HepG2 (cell line): ENCODE measurements around the gene BTBD6. TPM values are rescaled to one million over a fixed set of nuclear protein-coding genes. Genes with fewer than 3 reads are reported as not detected.

Source experiments
- ATAC-seq: fragments of 200-7000 bp; cut with Tn5 transposase; 3 replicates; pipeline ENCODE4 v1.9.1; 2020; ENCODE audit warnings: mild to moderate bottlenecking, moderate library complexity
- BruUV-seq: library from RNA; stranded (reverse); fragments of 400-500 nt; replicated peaks from 2 replicates; lab custom pipeline; 2021; lab: Mats Ljungman, UMichigan
- CTCF ChIA-PET: fragments of 300-600 bp; formaldehyde crosslinking; extraction: SDS; loops from one replicate; lab custom pipeline; 2021; ENCODE audit warnings: low total read pairs, inconsistent platforms, low intra/inter-chr PET ratio; lab: Yijun Ruan, JAX
- POLR2A ChIA-PET: fragments of 350-600 bp; sonication (Branson Sonifier 250); formaldehyde crosslinking; loops from one replicate; lab custom pipeline; 2020; ENCODE audit warnings: antibody characterized with exemption, inconsistent platforms; lab: Yijun Ruan, JAX
- DNase-seq: peaks from one replicate; pipeline ENCODE4 v3.0.0-alpha.2; 2015; ENCODE audit warnings: low spot score
- FAIRE-seq: peaks from 3 replicates; lab custom pipeline; 2011; peaks lifted over from hg19 to GRCh38; lab: Jason Lieb, UNC
- H2AFZ ChIP-seq: one replicate; pipeline ENCODE4 v1.6.1; 2011; ENCODE audit warnings: low read length, inconsistent platforms
- H3K27ac ChIP-seq: fragments of 300-600 bp; 3 replicates; pipeline ENCODE4 v1.8.0; 2011; ENCODE audit warnings: mixed run types, mild to moderate bottlenecking, mixed read lengths, low read length, inconsistent platforms; ENCODE audit not compliant: insufficient read depth; ENCODE audit errors: extremely low read length
- H3K27me3 ChIP-seq, 2 experiments: fragments of 200-600 bp in 1 of 2; 2 replicates in 1 of 2; 3 replicates in 1 of 2; pipeline versions ENCODE4 v1.6.0 to v1.8.0; 2011; ENCODE audit warnings: low read length in 2 of 2, mild to moderate bottlenecking in 2 of 2, moderate library complexity in 2 of 2, inconsistent platforms in 1 of 2; ENCODE audit not compliant: insufficient read depth in 2 of 2, control insufficient read depth in 1 of 2
- H3K36me3 ChIP-seq, 2 experiments: fragments of 200-600 bp in 1 of 2; replicated peaks in 1 of 2; 2 replicates in 1 of 2; 3 replicates in 1 of 2; pipeline versions ENCODE4 v1.5.1 to v1.8.0; 2011; ENCODE audit warnings: low read length in 2 of 2, inconsistent platforms in 1 of 2; ENCODE audit not compliant: insufficient read depth in 2 of 2, control insufficient read depth in 1 of 2
- H3K4me1 ChIP-seq: 2 replicates; pipeline ENCODE4 v1.5.1; 2012; ENCODE audit warnings: low read length, inconsistent platforms; ENCODE audit not compliant: insufficient read depth
- H3K4me2 ChIP-seq: 2 replicates; pipeline ENCODE4 v1.6.0; 2011; ENCODE audit warnings: low read depth, low read length, inconsistent platforms
- H3K4me3 ChIP-seq, 3 experiments: fragments of 200-600 bp in 1 of 3; sonication (generic), shearing (Covaris generic) in 1 of 3; replicated peaks in 1 of 3; 2 replicates each; pipeline ENCODE4 v1.5.1; 2011 to 2016; ENCODE audit warnings: low read length in 3 of 3, inconsistent platforms in 2 of 3, low read depth in 2 of 3, mild to moderate bottlenecking in 2 of 3, control low read depth in 1 of 3, mixed read lengths in 1 of 3; ENCODE audit not compliant: insufficient read depth in 1 of 3
- H3K79me2 ChIP-seq: one replicate; pipeline ENCODE4 v1.6.1; 2011; ENCODE audit warnings: low read length, inconsistent platforms; ENCODE audit not compliant: insufficient read depth
- H3K9ac ChIP-seq: 2 replicates; pipeline ENCODE4 v1.6.0; 2011; ENCODE audit warnings: mild to moderate bottlenecking, low read depth, low read length, inconsistent platforms; ENCODE audit not compliant: insufficient read depth
- H3K9me3 ChIP-seq: 2 replicates; pipeline ENCODE4 v1.5.1; 2012; ENCODE audit warnings: mild to moderate bottlenecking, low read length
- H4K20me1 ChIP-seq: 2 replicates; pipeline ENCODE4 v1.6.0; 2011; ENCODE audit warnings: inconsistent platforms, mild to moderate bottlenecking, low read length, moderate library complexity; ENCODE audit not compliant: insufficient read depth
- DNMT1 ChIP-seq: sonication (generic); formaldehyde crosslinking; IDR thresholded peaks from 2 replicates; pipeline ENCODE4 v1.5.1; 2020; ENCODE audit warnings: mild to moderate bottlenecking, missing genetic modification reagents
- FOXP1 ChIP-seq, 2 experiments: fragments of 450-650 bp in 1 of 2; IDR thresholded peaks; 2 replicates each; pipeline ENCODE4 v1.6.1; 2017 to 2018; ENCODE audit warnings: antibody characterized with exemption in 1 of 2
- HNRNPH1 ChIP-seq: fragments of 200-400 bp; formaldehyde crosslinking; optimal IDR thresholded peaks from 2 replicates; pipeline ENCODE3; 2017; ENCODE audit warnings: mild to moderate bottlenecking, low read depth, low read length
- HNRNPUL1 ChIP-seq: fragments of 200-400 bp; formaldehyde crosslinking; IDR thresholded peaks from 2 replicates; pipeline ENCODE4 v1.6.1; 2017; ENCODE audit warnings: low read depth, mild to moderate bottlenecking, low read length, moderate library complexity
- IKZF4 ChIP-seq: sonication (generic); formaldehyde crosslinking; IDR thresholded peaks from 2 replicates; pipeline ENCODE4 v1.5.1; 2020; ENCODE audit warnings: borderline replicate concordance, mild to moderate bottlenecking, low read depth, missing genetic modification reagents; ENCODE audit errors: not compliant biosample characterization
- NFIB ChIP-seq: sonication (generic); formaldehyde crosslinking; IDR thresholded peaks from 2 replicates; pipeline ENCODE4 v1.9.0; 2021; ENCODE audit warnings: missing genetic modification reagents, mild to moderate bottlenecking, borderline replicate concordance
- NR3C1 ChIP-seq: sonication (generic); formaldehyde crosslinking; IDR thresholded peaks from 2 replicates; pipeline ENCODE4 v1.4.0; 2020; ENCODE audit warnings: missing genetic modification reagents
- PCBP1 ChIP-seq: fragments of 200-400 bp; formaldehyde crosslinking; IDR thresholded peaks from 2 replicates; pipeline ENCODE4 v1.6.1; 2017; ENCODE audit warnings: mild to moderate bottlenecking, low read depth, low read length, borderline replicate concordance
- ZFX ChIP-seq: sonication (generic); formaldehyde crosslinking; IDR thresholded peaks from 2 replicates; pipeline ENCODE4 v1.4.0; 2020; ENCODE audit warnings: mild to moderate bottlenecking, low read depth, missing genetic modification reagents, moderate library complexity
- ZNF207 ChIP-seq: fragments of 450-650 bp; IDR thresholded peaks from 2 replicates; pipeline ENCODE4 v1.6.1; 2016; ENCODE audit warnings: antibody characterized with exemption, borderline replicate concordance
- ZNF709 ChIP-seq: sonication (generic); formaldehyde crosslinking; IDR thresholded peaks from 2 replicates; pipeline ENCODE4 v1.5.0; 2020; ENCODE audit warnings: mild to moderate bottlenecking, missing genetic modification reagents
- WGBS: methylation state at CpG from one replicate; pipeline ENCODE4 v1.1.6; 2017; ENCODE audit warnings: low lambda C conversion rate; 5-methylcytosine and 5-hydroxymethylcytosine counted together
- in situ Hi-C: cut with HindIII; loops from 2 replicates; pipeline ENCODE4 v1.10.0; 2017; ENCODE audit warnings: low pct_unique_long_range_greater_than_20kb; ENCODE audit not compliant: extremely low pct_ligation_motif_present
- intact Hi-C: fragments of 100-400 bp; cut with micrococcal nuclease; formaldehyde crosslinking; loops from one replicate; pipeline ENCODE4 v1.10.0; 2022; ENCODE audit not compliant: unreplicated experiment
- polyA plus RNA-seq, 8 experiments: library from polyadenylated mRNA; depleted of rRNA in 3 of 8; stranded (reverse) in 7 of 8; unstranded in 1 of 8; fragments of >200 nt; fragmentation: Illumina TruSeq in 4 of 8; extraction: Trizol in 4 of 8; gene quantifications; 2 replicates each; pipeline versions ENCODE4 v1.2.1 to v1.2.3, GENCODE V29; 2011 to 2016; ENCODE audit warnings: low read depth in 4 of 8, missing spikeins in 1 of 8, mixed read lengths in 1 of 8; ENCODE audit not compliant: insufficient read depth in 1 of 8
- total RNA-seq, 5 experiments: library from RNA; depleted of rRNA; stranded (reverse); fragments of >200 nt; fragmentation: Illumina TruSeq; extraction: Trizol; gene quantifications; 2 replicates each; pipeline ENCODE4 v1.2.3, GENCODE V29; 2016; ENCODE audit warnings: low read depth in 1 of 5
- TF ChIP-seq, protein P1 (sequence below): sonication (generic); formaldehyde crosslinking; IDR thresholded peaks from 2 replicates; pipeline ENCODE4 v1.4.0; 2020; ENCODE audit warnings: missing genetic modification reagents, borderline replicate concordance

The BTBD6 gene
- total and polyA plus RNA-seq, 2 of the 13 experiments (the other 11 are each of a cell fraction or from before 2014, with no cell fraction given) = not detected

DNA sequence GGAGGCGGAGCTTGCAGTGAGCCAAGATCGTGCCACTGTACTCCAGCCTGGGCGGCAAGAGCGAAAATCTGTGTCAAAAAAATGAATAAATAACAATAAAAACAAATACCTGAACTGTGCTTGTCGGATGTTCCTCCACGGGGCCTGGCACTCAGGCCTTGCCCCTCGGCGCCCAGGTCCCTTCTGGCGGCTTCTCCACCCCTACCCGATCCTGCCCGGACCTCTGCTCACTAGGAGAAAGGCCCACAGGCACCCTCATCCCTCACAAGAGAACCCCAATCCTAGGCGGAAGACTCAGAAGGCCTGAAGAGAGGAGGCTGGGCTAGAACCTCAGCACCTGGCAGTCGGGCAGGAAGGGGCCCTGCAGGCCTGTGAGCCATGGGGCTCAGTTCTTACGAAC, 21.0 kb upstream of the BTBD6 start:
- intact Hi-C loops (no loop called here), in situ Hi-C loops (no loop called here)
- no peaks in the 10 kb centered on the region for H3K79me2 ChIP-seq
- H3K4me2 ChIP-seq = no peak overlapping the region
- FAIRE-seq = no peak
- no peak overlapping the region for H2AFZ ChIP-seq
- H4K20me1 ChIP-seq = no peaks in the 10 kb centered on the region
- peaks cover 6 to 27% of the 10 kb centered on the region in 2 experiments; a peak in 4 of 5 replicates for H3K36me3 ChIP-seq
- H3K27me3 ChIP-seq = no peaks in the 10 kb centered on the region
- H3K27ac ChIP-seq = no peak overlapping the region
- no peak overlapping the region for H3K4me3 ChIP-seq
- ChIA-PET CTCF (no interaction called here), POLR2A (no interaction called here)
- TF ChIP-seq ZNF709 (no peak), PCBP1 (no peak), IKZF4 (CRISPR knock-in tag) (no peak), ZFX (no peak), ZNF207 (no peak), HNRNPUL1 (no peak), NFIB (CRISPR knock-in tag) (no peak), DNMT1 (CRISPR knock-in tag) (no peak), NR3C1 (CRISPR knock-in tag) (no peak), HNRNPH1 (no peak), FOXP1 (IDR thresholded peaks at IDR 0.05) (no peak), FOXP1 (CRISPR knock-in tag; IDR thresholded peaks at IDR 0.05) (no peak)
- TF ChIP-seq, protein P1, sequence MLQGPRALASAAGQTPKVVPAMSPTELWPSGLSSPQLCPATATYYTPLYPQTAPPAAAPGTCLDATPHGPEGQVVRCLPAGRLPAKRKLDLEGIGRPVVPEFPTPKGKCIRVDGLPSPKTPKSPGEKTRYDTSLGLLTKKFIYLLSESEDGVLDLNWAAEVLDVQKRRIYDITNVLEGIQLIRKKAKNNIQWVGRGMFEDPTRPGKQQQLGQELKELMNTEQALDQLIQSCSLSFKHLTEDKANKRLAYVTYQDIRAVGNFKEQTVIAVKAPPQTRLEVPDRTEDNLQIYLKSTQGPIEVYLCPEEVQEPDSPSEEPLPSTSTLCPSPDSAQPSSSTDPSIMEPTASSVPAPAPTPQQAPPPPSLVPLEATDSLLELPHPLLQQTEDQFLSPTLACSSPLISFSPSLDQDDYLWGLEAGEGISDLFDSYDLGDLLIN (CRISPR knock-in tag) = no peak
- TF ChIP-seq, all 625 proteins: peak for 0
- DNase-seq (no peak), ATAC-seq (no peak)
- Histone ChIP-seq H3K4me1 (no peaks in the 10 kb centered on the region), H3K9ac (no peak overlapping the region), H3K9me3 (no peaks in the 10 kb centered on the region)
- 99% methylated on average over 14 of the region's 14 CpGs for WGBS
- BruUV-seq = no TSS peak
